NOMO-1 (cell line): ENCODE results near the gene UMAD1.
"Not testable (repeated sequence)": the region's sequence is repeated elsewhere in the genome, so short reads cannot be mapped to it uniquely, and the experiment has no call there.

Experiments
- DNase-seq, 2 experiments: peaks; one replicate each; lab custom pipeline; 2025; ENCODE audit not compliant: unreplicated experiment in 2 of 2; lab: John Stamatoyannopoulos, UW

The UMAD1 gene

DNA sequence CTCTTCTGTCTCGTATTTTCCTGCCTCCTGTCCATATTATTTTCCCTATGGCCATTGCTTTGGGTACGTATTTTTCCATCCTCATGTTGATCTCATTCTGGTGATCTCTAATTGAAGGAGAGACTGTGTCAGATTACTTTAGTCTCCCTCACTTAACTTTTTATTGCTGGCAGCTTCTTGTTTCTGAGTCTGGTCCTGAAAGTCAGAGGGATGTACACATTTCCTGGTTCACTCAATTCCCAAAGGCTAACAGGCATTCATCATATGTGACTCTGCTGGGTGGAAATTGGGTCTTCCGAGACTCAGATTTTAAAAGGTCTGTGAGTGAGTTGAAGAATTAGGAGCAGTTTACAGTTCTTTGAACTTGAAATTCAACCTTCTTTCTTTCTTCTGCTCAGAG, 10.9 kb downstream of the UMAD1 start:
- DNase-seq, result no peak

DNA sequence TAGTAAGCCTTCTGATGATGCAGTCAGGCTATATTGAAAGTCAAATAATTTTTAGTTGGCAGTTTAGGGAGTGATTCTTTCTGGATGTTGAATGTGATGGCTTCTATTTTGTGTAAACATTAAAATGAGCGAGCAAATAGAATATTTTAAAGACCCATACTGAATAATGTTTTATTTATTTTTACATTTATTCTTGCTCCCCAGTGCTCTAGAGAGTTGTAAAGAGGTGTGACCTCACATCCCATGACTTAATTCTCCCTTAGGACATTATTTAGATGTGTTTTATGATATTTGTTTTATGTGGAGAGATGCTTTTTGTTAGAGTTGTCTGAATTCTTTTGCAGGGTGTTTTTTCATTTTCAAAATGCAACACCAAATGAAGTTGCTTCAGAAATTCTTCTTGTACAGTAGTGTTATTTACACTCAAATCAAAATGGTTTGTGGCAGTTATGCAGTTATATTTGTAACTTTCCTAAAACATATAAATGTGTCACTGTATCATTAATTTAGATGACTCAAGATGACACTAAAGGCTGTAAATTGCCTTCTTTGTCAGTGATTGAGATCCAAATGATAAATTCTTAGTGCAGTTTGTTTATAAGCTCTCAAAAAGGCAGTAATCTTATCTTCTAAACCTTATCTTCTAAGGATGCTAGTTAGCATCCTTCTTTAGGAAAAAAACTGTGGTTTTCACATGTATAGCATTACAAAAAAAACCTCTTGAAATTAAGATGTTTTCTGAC, 12.4 kb downstream of the UMAD1 start:
- no peak for DNase-seq

DNA sequence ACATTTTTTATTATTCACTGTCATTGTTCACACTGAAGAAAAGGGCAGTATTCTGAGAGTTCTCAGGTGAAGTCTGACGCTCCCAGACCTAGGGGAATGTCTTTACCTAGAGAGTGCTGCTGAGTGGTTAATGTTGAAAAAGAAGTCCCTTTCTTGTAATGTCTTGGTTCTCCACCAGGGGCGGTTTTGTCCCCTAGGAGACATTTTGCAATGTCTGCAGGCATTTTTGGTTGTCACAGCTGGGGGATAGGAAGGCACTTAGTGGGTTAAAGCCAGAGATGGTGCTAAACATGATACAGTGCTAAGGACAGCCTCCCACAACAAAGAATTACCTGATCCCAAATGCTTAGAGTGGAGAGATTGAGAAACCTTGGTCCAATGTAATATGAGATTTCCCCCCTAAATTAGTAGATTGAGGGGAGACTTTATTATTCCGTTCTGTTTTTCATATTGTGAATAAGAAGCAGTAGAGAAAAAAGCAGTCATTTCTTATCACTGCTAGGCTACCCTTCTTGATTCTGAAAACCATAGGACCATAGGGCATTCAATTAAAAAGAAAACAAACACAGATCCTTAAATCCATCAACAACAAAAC, 13.1 kb downstream of the UMAD1 start:
- peak in 1 of 2 experiments; percentile 5 for DNase-seq

DNA sequence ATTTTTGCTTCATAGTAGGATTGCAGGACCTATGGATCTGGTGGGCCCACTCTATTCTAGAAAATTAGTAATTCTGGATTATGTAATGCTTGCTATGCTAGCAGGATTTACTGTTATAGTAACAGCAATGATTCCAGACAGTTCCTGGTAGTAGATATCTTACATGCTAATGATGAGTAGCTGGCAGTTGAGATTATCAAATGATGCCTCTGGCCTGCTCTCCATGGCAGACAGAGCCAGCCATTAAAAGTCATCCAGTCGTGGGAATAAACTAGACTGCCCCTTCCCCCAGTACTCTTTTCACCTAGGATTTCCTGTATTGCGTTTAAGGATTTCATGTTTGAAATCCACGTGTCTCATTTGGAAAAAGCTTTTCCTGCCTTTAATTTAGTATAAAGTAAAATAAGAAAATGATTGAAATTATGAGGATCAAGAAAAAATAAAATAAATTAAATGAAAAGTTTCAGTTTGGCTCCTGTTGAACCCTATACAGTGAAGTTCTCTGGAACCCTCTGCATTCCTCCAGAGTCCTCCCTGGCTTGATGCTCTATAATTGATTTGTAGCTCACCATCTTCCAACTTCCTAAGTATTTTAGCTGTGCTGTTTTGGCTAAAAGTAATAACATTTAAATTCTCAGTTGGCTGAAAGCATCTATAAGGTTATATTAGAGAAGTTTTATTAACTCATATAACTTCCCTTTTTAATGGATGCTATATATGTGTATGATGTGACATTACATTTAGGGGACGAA, 14.6 kb downstream of the UMAD1 start:
- DNase-seq, result no peak

DNA sequence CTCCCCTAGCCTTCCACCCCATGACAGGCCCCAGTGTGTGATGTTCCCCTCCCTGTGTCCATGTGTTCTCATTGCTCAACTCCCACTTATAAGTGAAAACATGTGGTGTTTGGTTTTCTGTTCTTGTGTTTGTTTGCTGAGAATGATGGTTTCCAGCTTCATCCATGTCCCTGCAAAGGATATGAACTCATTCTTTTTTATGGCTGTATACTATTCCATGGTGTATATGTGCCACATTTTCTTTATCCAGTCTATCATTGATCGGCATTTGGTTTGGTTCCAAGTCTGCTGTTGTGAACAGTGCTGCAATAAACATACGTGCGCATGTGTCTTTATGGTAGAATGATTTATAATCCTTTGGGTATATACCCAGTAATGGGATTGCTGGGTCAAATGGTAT, 15.9 kb downstream of the UMAD1 start:
- not testable (repeated sequence) for DNase-seq

DNA sequence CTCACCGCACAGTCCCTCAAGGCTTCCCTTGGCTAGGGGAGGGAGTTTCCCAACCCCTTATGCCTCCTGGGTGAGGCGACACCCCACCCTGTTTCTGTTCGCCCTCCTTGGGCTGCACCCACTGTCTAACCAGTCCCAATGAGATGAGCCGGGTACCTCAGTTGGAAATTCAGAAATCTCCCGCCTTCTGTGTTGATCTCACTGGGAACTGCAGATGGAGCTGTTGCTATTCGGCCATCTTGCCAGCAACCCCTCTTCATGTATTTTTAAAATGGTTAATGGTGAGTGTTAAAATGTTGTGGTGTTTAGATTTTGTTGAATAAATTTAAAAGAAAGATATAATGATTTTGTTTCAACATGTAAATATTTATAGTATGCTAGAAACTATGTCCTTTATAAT, 22.0 kb downstream of the UMAD1 start:
- DNase-seq, result no peak

DNA sequence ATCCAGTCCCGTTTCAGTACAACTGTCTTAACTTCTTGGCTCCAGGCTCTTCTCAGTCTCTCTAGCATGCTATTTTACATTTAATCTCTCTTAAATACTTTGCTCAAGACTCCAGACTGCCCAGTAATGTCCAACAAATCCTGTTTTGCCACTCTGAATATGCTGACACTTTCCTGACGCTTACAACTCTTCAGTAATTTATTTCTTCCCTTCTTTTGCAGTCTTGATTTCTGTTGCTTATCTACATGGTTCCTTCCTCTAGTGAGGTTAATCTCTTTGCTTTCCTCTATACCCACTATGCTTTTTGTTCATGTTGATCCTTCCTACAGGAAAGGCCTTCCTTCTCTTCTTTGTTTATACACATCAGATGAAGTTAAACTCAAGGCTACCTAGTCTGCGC, 23.7 kb downstream of the UMAD1 start:
- no peak for DNase-seq

DNA sequence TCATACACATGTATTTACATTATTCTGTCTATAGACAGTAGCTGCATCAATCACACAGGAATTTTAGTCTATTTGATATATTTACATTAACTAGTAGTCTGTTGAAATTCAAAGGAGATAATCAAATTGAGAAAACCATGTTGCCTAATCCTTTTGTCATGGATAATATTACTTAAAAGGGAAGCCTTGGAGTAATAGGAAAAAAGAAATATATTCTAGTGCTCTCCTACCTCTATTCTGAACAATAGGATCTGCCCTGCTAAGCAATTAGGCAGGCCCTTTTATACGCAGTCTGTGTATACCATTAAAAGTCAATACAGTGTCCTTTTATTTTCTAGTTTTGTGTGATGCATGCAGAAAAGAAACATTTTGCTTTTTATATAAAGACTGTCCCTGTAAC, 24.5 kb downstream of the UMAD1 start:
- DNase-seq, result no peak

DNA sequence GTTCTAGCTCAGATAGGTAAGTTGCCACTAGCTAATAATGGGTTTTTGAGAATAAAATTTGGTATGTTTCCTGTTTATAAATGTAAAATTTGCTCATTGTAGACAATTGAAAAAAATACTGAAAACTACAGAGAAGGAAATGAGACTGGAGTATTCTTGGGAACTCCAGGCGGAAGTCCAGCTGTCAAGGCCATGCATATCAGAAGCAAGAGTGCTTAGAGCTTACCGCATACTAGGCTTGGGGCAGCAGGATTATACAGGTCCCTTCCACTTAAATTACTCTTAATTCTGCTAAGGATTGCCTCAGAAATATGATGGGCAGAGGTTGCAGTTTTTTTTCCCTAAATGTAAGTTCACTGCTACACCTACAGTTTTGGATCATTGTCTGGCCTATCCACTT, 26.6 kb downstream of the UMAD1 start:
- DNase-seq, result no peak

DNA sequence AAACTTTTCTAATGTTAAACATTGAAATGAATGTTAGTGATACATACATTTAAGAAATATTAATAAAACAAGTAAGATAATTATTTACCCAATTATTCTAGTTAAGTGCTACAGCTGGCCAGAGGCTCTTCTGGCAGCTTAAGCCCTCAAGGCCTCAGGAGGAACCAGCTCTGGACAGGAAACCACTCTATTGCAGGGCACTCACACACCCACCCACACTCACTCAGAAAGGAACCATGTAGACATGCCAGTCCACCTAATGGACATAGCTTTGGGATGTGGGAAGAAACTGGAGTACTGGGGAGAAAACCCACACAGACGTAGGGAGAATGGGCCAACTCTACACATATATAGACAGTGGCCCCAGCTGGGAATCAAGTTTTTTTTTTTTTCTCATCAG, 28.2 kb downstream of the UMAD1 start:
- no peak for DNase-seq

DNA sequence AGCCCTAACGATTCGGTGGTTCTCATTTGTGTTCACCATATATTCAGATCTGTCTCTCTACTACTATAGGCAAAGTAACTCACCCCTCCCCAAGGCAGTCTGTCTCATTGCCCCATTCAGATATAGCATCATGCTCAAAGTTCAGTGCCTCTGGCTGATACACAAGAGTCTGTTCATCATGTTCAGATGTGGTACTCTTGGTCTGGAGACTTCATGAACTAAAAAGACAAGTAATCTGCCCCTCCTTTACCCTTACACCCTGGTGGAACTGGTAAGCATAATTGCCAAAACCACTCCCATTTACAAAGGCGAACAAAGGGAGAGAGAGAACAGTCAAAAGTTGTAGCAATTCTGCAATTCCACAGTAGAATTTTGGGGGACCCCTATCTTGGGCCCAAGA, 29.9 kb downstream of the UMAD1 start:
- no peak for DNase-seq

DNA sequence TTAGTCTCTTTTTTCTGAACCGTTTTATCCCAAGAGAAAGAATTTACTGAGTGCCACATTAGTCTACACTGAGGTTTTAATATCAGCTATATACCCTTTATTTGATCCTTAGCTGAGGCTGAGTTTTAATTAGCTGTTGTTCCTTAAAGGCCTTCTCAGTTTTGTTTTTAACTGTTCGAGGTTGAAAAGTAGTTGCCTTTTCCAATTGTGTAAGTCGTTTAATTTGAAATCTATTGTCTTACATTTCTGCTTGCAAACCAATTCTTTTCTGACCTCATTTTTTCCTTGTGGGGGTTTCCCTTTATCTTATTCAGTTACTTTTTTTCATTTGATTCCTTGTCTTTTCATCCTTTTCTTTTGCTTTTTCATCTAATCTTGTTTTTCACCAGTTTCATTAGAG, 30.8 kb downstream of the UMAD1 start:
- no peak for DNase-seq

DNA sequence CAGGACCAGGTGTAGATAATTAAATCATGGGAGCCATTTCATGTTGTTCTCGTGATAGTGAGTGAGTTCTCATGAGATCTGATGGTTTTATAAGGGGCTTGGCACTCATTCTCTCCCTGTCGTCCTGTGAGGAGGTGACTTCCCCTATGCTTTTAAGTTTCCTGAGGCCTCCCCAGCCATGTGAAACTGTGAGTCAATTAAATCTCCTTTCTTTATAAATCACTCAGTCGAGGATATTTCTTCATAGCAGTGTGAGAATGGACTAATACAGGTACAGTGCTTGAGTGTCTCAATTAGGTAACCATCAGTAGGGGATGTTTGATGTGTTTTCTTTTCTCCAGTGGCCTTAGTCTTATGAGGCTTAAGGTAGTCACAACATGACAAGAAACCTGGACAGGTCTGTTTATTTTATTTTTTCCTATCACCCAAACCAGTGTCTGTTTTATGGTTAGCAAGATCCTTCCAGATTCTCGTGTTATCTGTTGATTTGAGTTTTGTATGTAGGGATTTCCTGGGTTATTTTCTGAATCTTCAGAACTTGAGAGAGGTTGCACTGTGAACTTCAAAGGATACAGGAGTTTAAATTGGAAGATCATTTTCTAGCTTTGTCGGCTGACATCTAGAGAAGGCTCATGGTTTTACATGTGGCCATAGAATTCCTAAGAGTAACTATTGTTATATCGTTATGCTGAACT, 32.1 kb downstream of the UMAD1 start:
- DNase-seq, result peak in 1 of 2 experiments; percentile 13

DNA sequence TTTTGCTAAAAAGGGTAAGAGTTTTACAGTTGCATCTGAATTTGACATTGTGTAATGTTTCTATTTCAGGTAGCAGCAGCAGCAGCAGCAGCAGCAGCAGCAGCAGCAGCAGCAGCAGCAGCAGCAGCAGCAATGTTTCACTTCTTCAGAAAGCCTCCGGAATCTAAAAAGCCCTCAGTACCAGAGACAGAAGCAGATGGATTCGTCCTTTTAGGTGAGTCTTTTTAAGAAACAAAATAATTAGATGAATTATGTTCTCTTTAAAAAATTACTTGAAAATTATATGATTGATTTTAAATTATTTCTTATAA, 32.6 kb downstream of the UMAD1 start:
- peak; percentile 1 to 42 for DNase-seq

DNA sequence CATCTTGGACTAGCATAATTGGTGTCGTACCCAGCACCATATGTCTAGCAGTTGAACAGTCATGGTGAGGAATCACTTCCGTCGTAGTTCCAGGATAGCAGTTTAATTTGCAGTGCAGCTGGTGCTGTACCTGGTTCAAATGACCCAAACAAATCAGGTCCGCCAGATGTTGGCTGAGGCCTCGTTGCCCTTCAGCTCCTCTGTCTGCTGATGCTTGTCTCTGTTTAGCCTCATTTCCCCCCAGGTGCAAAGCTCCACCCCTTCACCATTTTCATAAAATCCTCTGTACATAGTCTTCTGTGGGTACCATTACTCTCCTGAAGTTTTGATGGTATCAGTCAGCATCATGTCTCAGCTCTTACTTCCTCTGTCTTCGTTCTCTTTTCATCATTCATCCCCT, 35.1 kb downstream of the UMAD1 start:
- no peak for DNase-seq

DNA sequence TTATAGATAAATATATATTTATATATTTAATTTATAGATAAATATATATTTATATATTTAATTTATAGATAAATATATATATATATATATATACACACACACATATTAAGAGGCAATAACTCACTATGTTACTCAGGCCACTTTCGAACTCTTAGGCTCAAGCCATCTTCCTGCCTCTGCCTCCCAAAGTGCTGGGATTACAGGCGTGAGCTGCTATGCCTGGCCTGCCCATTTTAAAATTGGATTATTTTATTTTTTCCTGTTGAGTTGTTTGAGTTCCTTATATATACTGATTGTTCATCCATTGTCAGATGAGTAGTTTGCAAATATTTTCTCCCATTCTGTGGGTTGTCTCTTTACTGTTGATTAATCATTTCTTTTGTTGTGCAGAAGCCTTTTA, 39.1 kb downstream of the UMAD1 start:
- not testable (repeated sequence) for DNase-seq

DNA sequence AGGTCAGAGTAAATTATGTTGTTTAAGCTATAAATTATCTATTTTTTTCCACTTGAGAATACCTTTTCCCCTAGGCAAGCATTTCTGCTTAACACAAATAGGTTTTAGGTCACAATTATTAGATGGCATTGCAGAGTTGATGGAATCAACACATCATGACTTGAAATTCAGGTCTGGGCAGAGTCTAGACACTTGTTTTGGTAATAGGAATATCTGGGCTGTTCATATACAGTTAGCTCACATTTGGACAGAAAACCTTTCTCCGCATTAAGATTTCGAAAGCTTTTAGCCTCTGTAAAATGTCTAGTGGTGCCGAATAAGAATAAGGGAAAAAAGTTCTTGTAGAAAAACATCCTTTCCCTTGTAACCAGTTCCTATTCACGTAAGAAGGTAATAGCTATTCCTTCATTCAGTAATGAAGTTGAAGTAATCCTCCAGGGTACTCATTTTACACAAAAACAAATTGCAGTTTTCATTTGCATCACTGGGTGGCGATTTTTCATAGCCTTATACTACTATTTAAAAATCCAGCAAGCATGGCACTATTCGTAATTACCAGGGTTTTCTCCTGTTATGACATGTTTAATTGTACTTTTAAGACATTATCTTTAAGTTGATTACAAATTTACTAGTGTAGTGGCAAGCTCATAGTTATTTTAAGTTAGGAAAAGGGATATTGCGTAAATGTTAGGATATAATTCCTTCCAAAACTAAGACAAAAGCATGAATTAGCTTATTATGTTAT, 40.8 kb downstream of the UMAD1 start:
- peak; percentile 7 to 46 for DNase-seq

DNA sequence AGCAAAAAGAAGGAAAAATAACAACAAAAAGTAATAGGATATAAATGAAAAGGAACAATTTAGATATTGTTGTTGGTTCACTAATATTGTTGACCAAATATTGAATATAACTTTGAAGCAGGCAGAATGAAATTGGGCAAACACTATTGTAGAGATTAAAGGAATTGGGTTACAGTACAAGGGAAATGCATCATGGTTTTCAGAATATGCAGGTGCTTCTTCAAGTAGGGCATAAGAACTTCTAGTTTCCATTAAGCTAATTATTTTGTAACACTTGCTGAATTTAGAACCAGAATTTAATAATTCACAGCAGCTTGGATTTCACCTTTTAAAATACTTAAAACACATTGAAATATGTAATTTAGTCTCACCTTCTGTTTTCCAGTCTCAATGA, 41.4 kb downstream of the UMAD1 start:
- DNase-seq, result no peak

DNA sequence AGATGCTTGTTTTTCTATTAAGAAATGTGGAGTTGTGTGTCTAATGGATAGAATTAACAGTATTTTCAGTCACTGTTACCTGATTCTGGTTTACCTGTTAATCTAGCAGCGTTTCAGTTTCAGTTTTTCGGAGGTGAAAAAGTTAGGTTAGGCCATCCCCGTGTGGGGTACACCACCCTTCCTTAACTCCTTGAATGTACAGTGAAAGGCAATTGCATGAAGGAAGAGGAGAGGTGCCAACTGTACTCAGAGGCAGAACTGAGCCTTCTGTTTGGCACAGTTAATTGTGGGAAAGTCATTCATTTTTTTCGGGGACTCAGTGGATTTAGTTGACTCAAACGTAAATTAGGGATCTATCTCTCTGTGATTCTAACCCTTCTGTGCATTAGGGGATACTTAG, 42.3 kb downstream of the UMAD1 start:
- DNase-seq, result no peak

DNA sequence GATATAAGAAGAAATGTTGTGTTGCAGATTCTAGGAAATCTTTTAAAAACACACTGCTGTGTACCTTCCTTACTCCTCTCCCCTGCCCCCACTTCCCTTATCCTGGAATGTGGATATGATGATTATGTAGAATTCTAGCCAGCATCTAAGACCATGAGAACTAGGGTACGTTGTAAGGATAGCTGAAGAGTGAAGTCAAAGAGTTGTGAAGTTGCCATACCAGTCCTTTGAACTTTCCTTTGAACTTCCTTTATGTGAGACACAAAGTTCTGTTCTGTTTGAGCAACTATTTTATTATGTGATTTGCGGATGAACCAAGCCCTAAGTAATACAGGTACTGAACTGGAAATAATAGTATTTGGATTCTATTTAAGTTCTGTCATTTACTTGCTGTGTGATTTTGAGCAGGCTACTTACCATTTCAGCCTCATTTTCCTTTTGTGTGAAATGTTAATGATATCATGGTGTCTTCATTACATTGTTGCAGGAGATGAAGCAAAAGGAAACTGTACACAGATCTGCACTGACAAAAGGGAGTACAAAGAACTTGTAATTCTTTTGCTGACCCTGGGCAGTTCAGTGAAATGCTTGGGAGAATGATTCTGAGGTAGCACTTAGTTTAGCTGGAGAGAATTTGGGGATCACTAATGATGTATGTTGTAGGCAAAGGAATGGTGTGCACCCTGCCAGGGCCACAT, 46.4 kb downstream of the UMAD1 start:
- DNase-seq, result no peak
